ENCODE data around the gene GPR142. TPM values are rescaled to one million over a fixed set of nuclear protein-coding genes. Genes with fewer than 3 reads are reported as not detected.

GPR142 gene
- total RNA-seq, 1 donor = not detected

DNA sequence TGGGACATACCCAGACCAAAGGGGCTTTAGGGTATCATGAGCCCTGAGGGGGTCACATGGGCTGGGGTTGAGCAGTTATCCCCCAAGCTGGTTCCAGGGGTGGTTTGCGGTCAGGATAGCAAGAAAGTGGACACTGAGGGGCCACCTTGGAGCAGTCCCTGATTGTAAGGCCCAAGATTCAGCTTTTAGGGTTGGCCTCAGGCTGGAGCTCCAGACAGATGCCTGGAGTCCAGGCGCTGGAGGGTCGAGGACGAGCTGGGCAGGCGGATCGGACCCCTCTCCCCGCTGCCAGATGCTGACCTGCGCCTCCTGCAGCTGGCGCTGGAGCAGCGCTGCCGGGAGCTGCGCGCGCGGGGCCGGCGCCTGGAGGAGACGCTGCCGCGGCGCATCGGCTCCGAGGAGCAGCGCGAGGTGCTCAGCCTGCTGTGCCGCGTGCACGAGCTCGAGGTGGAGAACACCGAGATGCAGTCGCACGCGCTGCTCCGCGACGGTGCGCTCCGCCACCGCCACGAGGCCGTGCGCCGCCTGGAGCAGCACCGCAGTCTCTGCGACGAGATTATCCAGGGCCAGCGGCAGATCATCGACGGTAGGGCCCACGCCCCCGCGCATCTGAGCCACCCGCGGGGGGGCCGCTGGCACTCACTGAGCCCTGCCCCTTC lies 15.6 kb upstream of the GPR142 start:
- H3K4me3 ChIP-seq (ENCODE audit: low read depth, low read length) = no peak overlapping the region
- TF ChIP-seq, protein P1, sequence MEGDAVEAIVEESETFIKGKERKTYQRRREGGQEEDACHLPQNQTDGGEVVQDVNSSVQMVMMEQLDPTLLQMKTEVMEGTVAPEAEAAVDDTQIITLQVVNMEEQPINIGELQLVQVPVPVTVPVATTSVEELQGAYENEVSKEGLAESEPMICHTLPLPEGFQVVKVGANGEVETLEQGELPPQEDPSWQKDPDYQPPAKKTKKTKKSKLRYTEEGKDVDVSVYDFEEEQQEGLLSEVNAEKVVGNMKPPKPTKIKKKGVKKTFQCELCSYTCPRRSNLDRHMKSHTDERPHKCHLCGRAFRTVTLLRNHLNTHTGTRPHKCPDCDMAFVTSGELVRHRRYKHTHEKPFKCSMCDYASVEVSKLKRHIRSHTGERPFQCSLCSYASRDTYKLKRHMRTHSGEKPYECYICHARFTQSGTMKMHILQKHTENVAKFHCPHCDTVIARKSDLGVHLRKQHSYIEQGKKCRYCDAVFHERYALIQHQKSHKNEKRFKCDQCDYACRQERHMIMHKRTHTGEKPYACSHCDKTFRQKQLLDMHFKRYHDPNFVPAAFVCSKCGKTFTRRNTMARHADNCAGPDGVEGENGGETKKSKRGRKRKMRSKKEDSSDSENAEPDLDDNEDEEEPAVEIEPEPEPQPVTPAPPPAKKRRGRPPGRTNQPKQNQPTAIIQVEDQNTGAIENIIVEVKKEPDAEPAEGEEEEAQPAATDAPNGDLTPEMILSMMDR (IDR thresholded peaks at IDR 0.05; ENCODE audit: insufficient read depth, low read length) = no peak
- DNase-seq (ENCODE audit: low read depth) = no peak

DNA sequence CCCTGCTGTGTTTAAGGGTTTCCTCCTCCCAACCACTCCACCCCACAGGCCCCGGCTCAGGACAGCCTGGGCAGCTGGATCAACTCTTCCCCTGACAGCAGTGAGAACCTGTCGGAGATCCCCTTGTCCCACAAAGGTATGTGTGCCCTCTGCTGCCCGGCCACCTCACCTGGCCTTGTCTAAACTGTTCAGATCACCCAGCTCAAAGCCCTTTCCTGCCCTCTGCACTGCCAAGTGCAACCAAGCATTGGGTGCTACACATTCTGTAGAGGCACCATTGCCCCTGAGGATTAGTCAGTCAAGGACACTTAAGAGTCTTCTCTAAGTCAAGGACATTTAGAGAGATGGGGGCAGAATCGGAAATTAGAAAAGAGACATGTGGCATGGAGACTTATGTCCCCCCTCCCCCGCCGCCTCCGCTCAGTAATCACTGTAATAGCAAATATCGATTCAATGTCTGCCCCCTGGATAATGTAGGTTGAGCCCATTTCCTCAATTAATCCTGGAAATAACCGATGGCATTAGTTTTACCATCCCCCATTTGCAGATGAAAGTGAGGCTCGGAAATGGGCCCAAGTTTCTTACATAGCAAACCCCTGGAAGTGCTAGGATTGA lies 13.8 kb upstream of the GPR142 start:
- no peak overlapping the region for H3K4me3 ChIP-seq (ENCODE audit: low read depth, low read length)
- no peak for DNase-seq (ENCODE audit: low read depth)
- TF ChIP-seq, protein P1 (IDR thresholded peaks at IDR 0.05; ENCODE audit: insufficient read depth, low read length) = no peak

DNA sequence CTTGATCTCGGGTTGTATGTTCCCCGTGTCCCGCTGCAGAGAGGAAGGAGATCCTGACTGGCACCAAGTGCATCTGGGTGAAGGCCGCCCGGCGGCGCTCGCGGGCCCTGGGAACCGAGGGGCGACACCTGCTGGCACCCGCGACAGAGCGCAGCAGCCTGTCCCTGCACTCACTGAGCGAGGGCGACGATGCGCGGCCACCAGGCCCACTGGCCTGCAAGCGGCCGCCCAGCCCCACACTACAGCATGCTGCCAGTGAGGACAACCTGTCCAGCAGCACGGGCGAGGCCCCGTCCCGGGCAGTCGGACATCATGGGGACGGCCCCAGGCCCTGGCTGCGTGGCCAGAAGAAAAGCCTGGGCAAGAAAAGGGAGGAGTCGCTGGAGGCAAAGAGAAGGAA lies 13.2 kb upstream of the GPR142 start:
- no peak for DNase-seq (ENCODE audit: low read depth)
- TF ChIP-seq, protein P1 (IDR thresholded peaks at IDR 0.05; ENCODE audit: insufficient read depth, low read length) = no peak
- no peak overlapping the region for H3K4me3 ChIP-seq (ENCODE audit: low read depth, low read length)

DNA sequence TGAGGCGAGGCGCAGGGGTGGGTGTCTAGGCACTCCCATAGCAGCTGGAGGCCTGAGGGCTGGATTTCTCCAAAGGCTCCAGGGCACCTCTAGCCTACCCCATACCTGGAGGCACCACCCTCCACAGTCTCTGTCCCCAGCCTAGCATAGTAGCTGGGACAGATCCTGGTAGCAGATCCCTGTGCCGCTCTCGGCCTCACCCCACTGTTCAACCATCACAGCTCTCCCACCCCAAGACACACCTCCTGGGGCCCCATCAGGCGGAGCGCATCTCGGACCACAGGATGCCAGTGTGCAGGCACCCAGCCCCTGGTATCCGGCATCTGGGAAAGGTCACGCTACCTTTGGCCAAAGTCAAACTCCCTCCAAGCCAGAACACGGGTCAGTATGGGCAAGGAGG lies 12.7 kb upstream of the GPR142 start:
- no peak overlapping the region for H3K4me3 ChIP-seq (ENCODE audit: low read depth, low read length)
- DNase-seq (ENCODE audit: low read depth) = no peak
- TF ChIP-seq, protein P1 (IDR thresholded peaks at IDR 0.05; ENCODE audit: insufficient read depth, low read length) = no peak

DNA sequence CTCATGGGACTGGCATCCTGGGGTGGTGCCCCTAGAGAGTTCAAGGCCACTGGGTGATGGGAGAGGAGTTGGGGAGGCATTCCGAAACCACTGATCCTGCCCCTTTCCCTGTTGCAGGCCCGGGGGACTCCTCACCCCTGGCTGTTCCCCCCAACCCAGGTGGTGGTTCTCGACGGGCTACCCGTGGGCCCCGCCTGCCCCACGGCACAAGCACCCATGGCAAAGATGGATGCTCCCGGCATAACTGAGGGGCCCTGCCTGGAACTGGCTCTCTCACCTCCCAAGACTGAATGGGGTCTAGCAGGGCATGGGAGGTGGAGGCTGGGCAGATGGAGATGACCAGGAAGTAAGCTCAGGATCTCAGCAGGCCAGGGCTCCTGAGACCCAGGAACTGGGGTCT lies 12.2 kb upstream of the GPR142 start:
- TF ChIP-seq, protein P1 (IDR thresholded peaks at IDR 0.05; ENCODE audit: insufficient read depth, low read length) = no peak
- no peak overlapping the region for H3K4me3 ChIP-seq (ENCODE audit: low read depth, low read length)
- no peak for DNase-seq (ENCODE audit: low read depth)

DNA sequence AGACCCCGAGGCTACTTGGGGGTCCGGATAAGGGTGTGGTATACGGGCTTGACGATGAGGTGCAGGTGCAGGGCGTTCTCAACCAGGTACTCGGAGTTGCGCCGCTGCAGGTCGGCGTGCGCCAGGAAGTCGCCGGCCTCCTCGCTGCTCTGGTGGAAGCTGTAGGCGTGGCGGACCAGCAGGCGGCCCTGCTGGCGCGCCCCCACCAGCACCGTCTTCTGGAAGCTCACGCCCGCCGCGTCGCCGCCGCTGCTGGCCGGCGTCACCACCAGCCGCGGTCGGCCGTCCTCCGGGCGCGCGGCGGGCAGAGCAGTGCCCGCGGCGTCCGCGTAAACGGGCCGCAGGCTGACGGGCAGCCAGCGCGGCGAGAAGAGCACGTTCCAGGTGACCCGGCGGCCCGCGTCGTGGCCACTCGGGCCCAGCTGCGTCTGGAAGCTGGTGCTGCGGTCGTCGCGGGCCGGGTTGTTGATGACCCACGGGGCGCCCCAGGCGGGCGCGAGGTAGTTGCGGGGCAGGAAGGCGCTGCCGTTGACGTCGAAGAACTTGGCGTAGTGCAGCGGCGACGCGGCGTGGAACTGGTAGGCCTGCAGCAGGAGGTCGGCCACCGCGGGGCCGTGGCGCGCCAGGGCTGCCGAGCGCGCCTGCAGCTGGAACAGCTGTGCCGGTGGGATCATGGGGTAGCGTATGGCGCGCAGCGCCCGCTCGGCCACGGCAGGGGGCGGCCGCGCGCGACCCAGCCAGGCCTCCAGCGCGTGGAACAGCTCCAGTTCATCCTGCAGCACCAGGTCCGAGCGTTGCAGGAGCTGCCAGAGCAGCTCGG lies 10.4 kb upstream of the GPR142 start:
- no peak for DNase-seq (ENCODE audit: low read depth)
- no peak overlapping the region for H3K4me3 ChIP-seq (ENCODE audit: low read depth, low read length)
- TF ChIP-seq, protein P1 (IDR thresholded peaks at IDR 0.05; ENCODE audit: insufficient read depth, low read length) = no peak

All from fibroblast of the aortic adventitia (primary cell).